ENCODE results near the gene TEX52.

DNA sequence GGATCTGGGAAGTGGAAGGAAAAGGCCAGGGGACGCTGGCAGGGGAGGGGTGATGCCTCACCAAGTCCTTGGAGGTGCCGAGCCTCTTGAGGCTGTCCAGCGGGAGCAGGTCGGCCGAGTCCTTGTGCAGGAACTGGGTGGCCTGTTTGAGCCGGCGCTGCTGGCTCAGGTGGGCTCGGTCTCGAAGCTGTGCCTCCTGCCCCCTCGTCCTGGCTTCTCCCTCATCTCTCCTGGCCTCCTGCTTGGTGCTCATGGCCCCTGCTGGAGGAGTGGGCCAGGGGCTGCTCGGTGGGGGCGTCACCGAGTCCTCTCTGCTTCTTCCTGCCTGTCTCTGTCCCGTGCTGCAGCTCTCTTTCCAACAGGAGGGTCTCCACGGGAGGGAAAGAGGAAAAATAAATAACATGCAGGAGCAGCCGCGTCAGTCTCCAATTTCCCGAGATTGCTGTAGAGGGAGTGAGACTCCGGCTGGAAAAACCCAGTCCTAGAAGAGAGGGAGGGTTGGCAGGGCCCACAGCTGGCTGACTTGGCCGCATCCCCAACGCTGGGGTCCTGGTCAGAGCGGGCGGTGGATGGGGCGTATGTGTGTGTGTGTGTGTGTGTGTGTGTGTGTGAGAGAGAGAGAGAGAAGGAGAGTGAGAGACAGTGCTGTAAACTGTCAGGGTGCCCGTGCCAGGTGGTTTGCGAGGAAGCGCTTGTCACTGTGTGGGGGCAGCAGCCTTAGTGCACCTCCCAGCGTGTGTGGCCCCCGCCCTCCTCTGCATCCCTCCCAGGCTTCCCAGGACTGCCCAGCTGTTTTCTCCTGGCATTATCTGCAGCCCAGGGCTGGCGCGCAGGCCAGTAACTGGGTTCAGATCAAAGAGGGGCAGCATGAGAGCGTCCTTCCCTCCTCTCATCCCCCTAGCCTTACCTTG is 22.0 kb downstream of the TEX52 start, which contains the start of gene NRIP2:
- TF ChIP-seq, protein P1, sequence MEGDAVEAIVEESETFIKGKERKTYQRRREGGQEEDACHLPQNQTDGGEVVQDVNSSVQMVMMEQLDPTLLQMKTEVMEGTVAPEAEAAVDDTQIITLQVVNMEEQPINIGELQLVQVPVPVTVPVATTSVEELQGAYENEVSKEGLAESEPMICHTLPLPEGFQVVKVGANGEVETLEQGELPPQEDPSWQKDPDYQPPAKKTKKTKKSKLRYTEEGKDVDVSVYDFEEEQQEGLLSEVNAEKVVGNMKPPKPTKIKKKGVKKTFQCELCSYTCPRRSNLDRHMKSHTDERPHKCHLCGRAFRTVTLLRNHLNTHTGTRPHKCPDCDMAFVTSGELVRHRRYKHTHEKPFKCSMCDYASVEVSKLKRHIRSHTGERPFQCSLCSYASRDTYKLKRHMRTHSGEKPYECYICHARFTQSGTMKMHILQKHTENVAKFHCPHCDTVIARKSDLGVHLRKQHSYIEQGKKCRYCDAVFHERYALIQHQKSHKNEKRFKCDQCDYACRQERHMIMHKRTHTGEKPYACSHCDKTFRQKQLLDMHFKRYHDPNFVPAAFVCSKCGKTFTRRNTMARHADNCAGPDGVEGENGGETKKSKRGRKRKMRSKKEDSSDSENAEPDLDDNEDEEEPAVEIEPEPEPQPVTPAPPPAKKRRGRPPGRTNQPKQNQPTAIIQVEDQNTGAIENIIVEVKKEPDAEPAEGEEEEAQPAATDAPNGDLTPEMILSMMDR (IDR thresholded peaks at IDR 0.05) = peak in 3 of 5 experiments; percentile 25 to 36 (median 30)
- no peak for TF ChIP-seq EP300 (IDR thresholded peaks at IDR 0.05)

All from tibial nerve (tissue), 4 donors.